Measurements from ENCODE around the gene ZNF324. TPM values are rescaled to one million over a fixed set of nuclear protein-coding genes. Genes with fewer than 3 reads are reported as not detected.
A peak's percentile ranks its signal among the peaks of the same experiment; 100 is the strongest.

ZNF324 gene
- total and polyA plus RNA-seq, 2 of the 13 experiments (the other 11 are each of a cell fraction or from before 2014, with no cell fraction given), result 1.1 to 4.7 TPM

DNA sequence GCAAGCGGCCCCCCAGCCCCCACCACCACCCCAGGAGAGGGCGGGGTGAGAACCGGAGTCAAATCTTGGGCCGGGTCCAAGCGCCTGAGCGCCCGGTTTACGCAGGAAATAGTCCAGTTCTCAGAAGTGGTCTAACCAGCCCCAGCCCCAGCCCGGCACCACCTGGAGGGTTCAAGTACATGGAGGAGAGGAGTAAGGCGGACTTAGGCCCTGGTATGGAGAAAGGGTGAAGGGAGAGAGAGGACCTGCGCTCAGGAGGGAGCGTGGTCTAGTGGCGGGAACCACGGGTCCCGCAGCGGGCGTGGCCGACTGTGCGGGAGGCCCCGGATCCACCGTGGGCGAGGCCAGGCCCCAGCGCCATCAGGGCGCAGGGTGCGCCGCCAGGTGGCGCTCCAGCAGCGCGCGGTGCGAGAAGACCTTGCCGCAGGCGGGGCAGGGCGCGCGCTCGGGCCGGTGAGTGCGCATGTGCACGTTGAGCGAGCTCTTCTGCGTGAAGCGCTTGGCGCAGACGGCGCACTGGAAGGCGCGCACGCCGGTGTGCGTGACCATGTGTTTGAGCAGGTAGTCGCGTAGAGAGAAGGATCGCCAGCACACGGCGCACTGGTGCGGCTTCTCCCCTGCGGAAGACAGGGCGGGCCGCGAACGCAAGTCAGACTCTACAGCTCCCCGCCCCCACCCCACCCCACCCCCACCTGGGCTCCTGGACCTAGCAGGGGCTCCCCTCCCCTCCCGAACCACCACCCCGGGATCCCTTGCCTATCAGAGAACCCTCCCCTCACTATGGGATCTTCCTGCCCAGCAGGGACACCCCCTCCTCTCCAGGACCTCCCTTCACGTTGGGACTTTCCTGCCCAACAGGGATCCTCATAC, 47.0 kb downstream of the ZNF324 start (continued):
- TF ChIP-seq, protein P1, sequence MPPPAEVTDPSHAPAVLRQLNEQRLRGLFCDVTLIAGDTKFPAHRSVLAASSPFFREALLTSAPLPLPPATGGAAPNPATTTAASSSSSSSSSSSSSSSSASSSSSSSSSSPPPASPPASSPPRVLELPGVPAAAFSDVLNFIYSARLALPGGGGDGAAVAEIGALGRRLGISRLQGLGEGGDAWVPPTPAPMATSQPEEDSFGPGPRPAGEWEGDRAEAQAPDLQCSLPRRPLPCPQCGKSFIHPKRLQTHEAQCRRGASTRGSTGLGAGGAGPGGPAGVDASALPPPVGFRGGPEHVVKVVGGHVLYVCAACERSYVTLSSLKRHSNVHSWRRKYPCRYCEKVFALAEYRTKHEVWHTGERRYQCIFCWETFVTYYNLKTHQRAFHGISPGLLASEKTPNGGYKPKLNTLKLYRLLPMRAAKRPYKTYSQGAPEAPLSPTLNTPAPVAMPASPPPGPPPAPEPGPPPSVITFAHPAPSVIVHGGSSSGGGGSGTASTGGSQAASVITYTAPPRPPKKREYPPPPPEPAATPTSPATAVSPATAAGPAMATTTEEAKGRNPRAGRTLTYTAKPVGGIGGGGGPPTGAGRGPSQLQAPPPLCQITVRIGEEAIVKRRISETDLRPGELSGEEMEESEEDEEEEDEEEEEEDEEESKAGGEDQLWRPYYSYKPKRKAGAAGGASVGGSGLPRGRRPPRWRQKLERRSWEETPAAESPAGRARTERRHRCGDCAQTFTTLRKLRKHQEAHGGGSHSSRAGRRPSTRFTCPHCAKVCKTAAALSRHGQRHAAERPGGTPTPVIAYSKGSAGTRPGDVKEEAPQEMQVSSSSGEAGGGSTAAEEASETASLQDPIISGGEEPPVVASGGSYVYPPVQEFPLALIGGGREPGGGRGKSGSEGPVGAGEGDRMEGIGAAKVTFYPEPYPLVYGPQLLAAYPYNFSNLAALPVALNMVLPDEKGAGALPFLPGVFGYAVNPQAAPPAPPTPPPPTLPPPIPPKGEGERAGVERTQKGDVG (CRISPR knock-in tag; IDR thresholded peaks at IDR 0.05; ENCODE audit: borderline replicate concordance), result no peak
- TF ChIP-seq, protein P2, sequence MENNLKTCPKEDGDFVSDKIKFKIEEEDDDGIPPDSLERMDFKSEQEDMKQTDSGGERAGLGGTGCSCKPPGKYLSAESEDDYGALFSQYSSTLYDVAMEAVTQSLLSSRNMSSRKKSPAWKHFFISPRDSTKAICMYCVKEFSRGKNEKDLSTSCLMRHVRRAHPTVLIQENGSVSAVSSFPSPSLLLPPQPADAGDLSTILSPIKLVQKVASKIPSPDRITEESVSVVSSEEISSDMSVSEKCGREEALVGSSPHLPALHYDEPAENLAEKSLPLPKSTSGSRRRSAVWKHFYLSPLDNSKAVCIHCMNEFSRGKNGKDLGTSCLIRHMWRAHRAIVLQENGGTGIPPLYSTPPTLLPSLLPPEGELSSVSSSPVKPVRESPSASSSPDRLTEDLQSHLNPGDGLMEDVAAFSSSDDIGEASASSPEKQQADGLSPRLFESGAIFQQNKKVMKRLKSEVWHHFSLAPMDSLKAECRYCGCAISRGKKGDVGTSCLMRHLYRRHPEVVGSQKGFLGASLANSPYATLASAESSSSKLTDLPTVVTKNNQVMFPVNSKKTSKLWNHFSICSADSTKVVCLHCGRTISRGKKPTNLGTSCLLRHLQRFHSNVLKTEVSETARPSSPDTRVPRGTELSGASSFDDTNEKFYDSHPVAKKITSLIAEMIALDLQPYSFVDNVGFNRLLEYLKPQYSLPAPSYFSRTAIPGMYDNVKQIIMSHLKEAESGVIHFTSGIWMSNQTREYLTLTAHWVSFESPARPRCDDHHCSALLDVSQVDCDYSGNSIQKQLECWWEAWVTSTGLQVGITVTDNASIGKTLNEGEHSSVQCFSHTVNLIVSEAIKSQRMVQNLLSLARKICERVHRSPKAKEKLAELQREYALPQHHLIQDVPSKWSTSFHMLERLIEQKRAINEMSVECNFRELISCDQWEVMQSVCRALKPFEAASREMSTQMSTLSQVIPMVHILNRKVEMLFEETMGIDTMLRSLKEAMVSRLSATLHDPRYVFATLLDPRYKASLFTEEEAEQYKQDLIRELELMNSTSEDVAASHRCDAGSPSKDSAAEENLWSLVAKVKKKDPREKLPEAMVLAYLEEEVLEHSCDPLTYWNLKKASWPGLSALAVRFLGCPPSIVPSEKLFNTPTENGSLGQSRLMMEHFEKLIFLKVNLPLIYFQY (CRISPR knock-in tag; IDR thresholded peaks at IDR 0.05; ENCODE audit: borderline replicate concordance), result peak; percentile 58; the same call in 1 of the 2 replicates
- TF ChIP-seq ZSCAN29 (CRISPR knock-in tag; conservative IDR thresholded peaks at IDR 0.05) (peak; percentile 85; the same call in 1 of the 2 replicates), ZNF160 (CRISPR knock-in tag; IDR thresholded peaks at IDR 0.05) (peak; percentile 73; the same call in 1 of the 2 replicates), MAZ (IDR thresholded peaks at IDR 0.05; ENCODE audit: borderline replicate concordance, low read depth, low read length) (0 out of 2 replicates have a peak, but pooled peaks have one; percentile 30), MAZ (CRISPR knock-in tag; IDR thresholded peaks at IDR 0.05; ENCODE audit: low read depth) (peak; percentile 91), JUN (CRISPR knock-in tag; IDR thresholded peaks at IDR 0.05) (peak; percentile 46; the same call in 1 of the 2 replicates)
- TF ChIP-seq, protein P3, sequence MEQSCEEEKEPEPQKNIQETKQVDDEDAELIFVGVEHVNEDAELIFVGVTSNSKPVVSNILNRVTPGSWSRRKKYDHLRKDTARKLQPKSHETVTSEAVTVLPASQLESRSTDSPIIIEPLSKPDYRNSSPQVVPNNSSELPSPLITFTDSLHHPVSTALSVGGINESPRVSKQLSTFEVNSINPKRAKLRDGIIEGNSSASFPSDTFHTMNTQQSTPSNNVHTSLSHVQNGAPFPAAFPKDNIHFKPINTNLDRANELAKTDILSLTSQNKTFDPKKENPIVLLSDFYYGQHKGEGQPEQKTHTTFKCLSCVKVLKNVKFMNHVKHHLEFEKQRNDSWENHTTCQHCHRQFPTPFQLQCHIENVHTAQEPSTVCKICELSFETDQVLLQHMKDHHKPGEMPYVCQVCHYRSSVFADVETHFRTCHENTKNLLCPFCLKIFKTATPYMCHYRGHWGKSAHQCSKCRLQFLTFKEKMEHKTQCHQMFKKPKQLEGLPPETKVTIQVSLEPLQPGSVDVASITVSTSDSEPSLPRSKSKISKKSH (CRISPR knock-in tag; IDR thresholded peaks at IDR 0.05; ENCODE audit: borderline replicate concordance), result 0 out of 2 replicates have a peak, but pooled peaks have one; percentile 48
- TF ChIP-seq, protein P4, sequence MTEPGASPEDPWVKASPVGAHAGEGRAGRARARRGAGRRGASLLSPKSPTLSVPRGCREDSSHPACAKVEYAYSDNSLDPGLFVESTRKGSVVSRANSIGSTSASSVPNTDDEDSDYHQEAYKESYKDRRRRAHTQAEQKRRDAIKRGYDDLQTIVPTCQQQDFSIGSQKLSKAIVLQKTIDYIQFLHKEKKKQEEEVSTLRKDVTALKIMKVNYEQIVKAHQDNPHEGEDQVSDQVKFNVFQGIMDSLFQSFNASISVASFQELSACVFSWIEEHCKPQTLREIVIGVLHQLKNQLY (CRISPR knock-in tag; IDR thresholded peaks at IDR 0.05), result peak; percentile 50; the same call in 1 of the 2 replicates
- TF ChIP-seq, protein P5, sequence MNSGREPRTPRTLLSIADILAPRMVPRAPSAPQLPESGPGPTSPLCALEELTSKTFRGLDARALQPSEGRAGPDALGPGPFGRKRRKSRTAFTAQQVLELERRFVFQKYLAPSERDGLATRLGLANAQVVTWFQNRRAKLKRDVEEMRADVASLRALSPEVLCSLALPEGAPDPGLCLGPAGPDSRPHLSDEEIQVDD (CRISPR knock-in tag; IDR thresholded peaks at IDR 0.05; ENCODE audit: borderline replicate concordance), result peak; percentile 29; the same call in 1 of the 2 replicates
